Loucy (cell line): ENCODE data around the gene NCOA7.

ENCODE experiments used
- CTCF ChIP-seq: fragments of 200-600 bp; sonication (generic); conservative IDR thresholded peaks from 2 replicates; pipeline ENCODE4 v1.5.1; 2014; ENCODE audit warnings: mild to moderate bottlenecking, antibody characterized with exemption, low read length
- EZH2phosphoT487 ChIP-seq: fragments of 200-600 bp; IDR thresholded peaks from 2 replicates; pipeline ENCODE4 v1.6.1; 2018; ENCODE audit warnings: antibody characterized with exemption, mild to moderate bottlenecking, moderate library complexity, borderline replicate concordance

- no peak for TF ChIP-seq CTCF
- TF ChIP-seq EZH2phosphoT487 = no peak
These were observed 24.1 kb upstream of the NCOA7 start for GRCh38 chr6:125766641-125767040.
